Breast epithelium (tissue), 3 donors: ENCODE data around the gene ITPKB.

ENCODE experiments used
- CTCF ChIP-seq, 3 donors: fragments of 450-650 bp; IDR thresholded peaks; one replicate each; pipeline ENCODE4 v1.5.1; 2016 to 2017; ENCODE audit warnings: antibody characterized with exemption in 3 of 3, mild to moderate bottlenecking in 3 of 3, moderate library complexity in 3 of 3
- POLR2A ChIP-seq: fragments of 450-650 bp; IDR thresholded peaks from one replicate; pipeline ENCODE4 v1.6.1; 2016; ENCODE audit warnings: antibody characterized with exemption, mild to moderate bottlenecking, moderate library complexity
- POLR2AphosphoS5 ChIP-seq, 3 donors: sonication (generic); formaldehyde crosslinking; IDR thresholded peaks; one replicate each; pipeline ENCODE4 v1.6.1; 2017; ENCODE audit warnings: antibody characterized with exemption in 3 of 3

GRCh38 chr1:226651732-226652105 lies 87.4 kb downstream of the ITPKB start:
- TF ChIP-seq CTCF (IDR thresholded peaks at IDR 0.05) (no peak), POLR2A (no peak), POLR2AphosphoS5 (IDR thresholded peaks at IDR 0.05) (no peak)
